HG03565 (cell line): Measurements from ENCODE around the gene ETS2.
A peak's percentile ranks its signal among the peaks of the same experiment; 100 is the strongest.

ENCODE experiments used
- ATAC-seq: cut with Tn5 transposase; IDR thresholded peaks from one replicate; pipeline ENCODE4 v1.9.1; 2021; ENCODE audit warnings: mild to moderate bottlenecking, moderate library complexity; ENCODE audit not compliant: unreplicated experiment

The ETS2 gene

GRCh38 chr21:38800924-38801744, 4.6 kb upstream of the ETS2 start:
- ATAC-seq, result no peak

GRCh38 chr21:38802050-38803026, 3.4 kb upstream of the ETS2 start:
- no peak for ATAC-seq

GRCh38 chr21:38803075-38803660, 2.6 kb upstream of the ETS2 start:
- ATAC-seq, result no peak

GRCh38 chr21:38804030-38804788, 1.5 kb upstream of the ETS2 start:
- no peak for ATAC-seq

GRCh38 chr21:38804789-38805327, 871 bp upstream of the ETS2 start:
- ATAC-seq, result peak; percentile 9

- ATAC-seq, result no peak
Observed at GRCh38 chr21:38806153-38806941, 618 bp downstream of the ETS2 start.

- ATAC-seq, result no peak
Observed at GRCh38 chr21:38806942-38807284, 1.2 kb downstream of the ETS2 start.

GRCh38 chr21:38807441-38807871, 1.7 kb downstream of the ETS2 start:
- ATAC-seq, result no peak

GRCh38 chr21:38807986-38808385, 2.3 kb downstream of the ETS2 start:
- no peak for ATAC-seq

GRCh38 chr21:38809198-38809878, 3.6 kb downstream of the ETS2 start:
- ATAC-seq, result no peak

GRCh38 chr21:38810034-38810825, 4.5 kb downstream of the ETS2 start:
- no peak for ATAC-seq

GRCh38 chr21:38810826-38811164, 5.1 kb downstream of the ETS2 start:
- no peak for ATAC-seq

- no peak for ATAC-seq
Observed at GRCh38 chr21:38811257-38811656, 5.5 kb downstream of the ETS2 start.

GRCh38 chr21:38813143-38813542, 7.4 kb downstream of the ETS2 start:
- no peak for ATAC-seq

- ATAC-seq, result no peak
Observed at GRCh38 chr21:38813547-38813946, 7.8 kb downstream of the ETS2 start.

- no peak for ATAC-seq
Observed at GRCh38 chr21:38814126-38815059, 8.7 kb downstream of the ETS2 start.

- ATAC-seq, result no peak
Observed at GRCh38 chr21:38815060-38815405, 9.3 kb downstream of the ETS2 start.
